Fibroblast of the aortic adventitia (primary cell): ENCODE measurements around the gene RBM43. TPM values are rescaled to one million over a fixed set of nuclear protein-coding genes. Genes with fewer than 3 reads are reported as not detected.

Source experiments
- DNase-seq: peaks from one replicate; pipeline ENCODE4 v3.0.0-alpha.2; 2010; ENCODE audit warnings: low read depth
- H3K4me3 ChIP-seq: 2 replicates; pipeline ENCODE4 v1.5.1; 2011; ENCODE audit warnings: low read depth, mild to moderate bottlenecking, control low read depth, low read length, moderate library complexity
- CTCF ChIP-seq: IDR thresholded peaks from 2 replicates; pipeline ENCODE4 v1.5.1; 2011; ENCODE audit warnings: mild to moderate bottlenecking, low read length, control low read depth, inconsistent platforms; ENCODE audit not compliant: insufficient read depth
- total RNA-seq: library from RNA; depleted of rRNA; stranded (reverse); fragments of >200 nt; gene quantifications from 2 replicates; pipeline ENCODE4 v1.2.3, GENCODE V29; 2012; ENCODE audit warnings: low replicate concordance

Gene RBM43
- total RNA-seq, 1 donor: 14.3 TPM

GRCh38 chr2:151268085-151268484 lies 6.4 kb upstream of the RBM43 start:
- DNase-seq: no peak
- H3K4me3 ChIP-seq: no peak overlapping the region
- no peak for TF ChIP-seq CTCF

GRCh38 chr2:151267537-151267936 lies 5.9 kb upstream of the RBM43 start:
- DNase-seq: no peak
- TF ChIP-seq CTCF: no peak

GRCh38 chr2:151265991-151266390 lies 4.3 kb upstream of the RBM43 start:
- H3K4me3 ChIP-seq: no peak overlapping the region
- no peak for DNase-seq
- no peak for TF ChIP-seq CTCF

More at GRCh38 chr2:151267537-151267936, 5.9 kb upstream of the RBM43 start:
- H3K4me3 ChIP-seq: no peak overlapping the region

DNA sequence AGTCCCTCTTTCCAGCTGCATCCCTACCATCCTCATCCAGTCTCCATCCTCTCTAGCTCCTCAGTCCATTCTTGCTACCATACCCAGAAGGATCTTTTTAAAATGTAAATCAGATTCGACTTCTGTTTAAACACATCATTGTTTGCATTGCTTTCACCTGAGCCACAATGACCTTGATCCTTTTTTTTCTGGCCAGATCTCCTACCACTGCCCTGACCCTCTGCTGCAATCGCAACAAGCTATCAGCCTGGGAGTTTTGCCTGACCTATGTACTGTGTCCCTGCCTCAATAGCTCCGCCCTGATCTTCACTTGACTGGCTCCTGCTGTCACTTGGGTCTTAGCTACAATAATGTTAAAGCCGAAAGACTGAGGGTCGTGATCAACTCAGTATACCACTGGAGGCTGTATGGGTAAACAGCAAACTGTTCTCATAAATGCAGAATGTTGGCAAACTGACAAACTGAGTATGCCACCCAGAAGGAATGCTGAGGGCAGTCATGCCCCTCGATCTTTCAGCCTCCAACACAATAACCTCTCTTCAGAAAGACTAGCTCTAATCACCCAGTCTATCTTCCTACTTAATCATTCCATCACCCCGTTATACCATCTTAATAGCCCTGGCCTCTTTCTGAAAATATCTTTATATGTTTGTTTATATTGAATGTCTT lies 2.6 kb upstream of the RBM43 start:
- TF ChIP-seq CTCF: no peak
- no peak for DNase-seq
- H3K4me3 ChIP-seq: no peak overlapping the region

DNA sequence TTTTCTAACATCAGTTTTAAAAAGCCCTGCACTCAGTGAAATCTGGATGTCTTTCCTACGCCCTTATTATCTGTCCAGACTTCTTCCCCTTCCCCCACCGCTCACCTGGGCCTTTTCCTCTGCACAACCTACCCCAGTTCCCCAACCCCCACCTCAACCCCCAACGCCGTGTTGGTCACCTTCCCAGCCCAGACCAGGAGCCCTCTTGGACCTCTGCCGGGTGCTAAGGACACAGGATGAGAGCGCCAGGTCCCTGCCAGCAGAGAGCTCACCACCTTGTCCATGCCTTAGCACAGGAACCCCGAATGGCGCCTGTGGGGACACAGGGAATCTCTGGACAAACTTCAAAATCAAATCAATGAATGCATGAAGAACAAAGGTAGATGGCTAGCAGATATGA lies 966 bp upstream of the RBM43 start:
- TF ChIP-seq CTCF: no peak

DNA sequence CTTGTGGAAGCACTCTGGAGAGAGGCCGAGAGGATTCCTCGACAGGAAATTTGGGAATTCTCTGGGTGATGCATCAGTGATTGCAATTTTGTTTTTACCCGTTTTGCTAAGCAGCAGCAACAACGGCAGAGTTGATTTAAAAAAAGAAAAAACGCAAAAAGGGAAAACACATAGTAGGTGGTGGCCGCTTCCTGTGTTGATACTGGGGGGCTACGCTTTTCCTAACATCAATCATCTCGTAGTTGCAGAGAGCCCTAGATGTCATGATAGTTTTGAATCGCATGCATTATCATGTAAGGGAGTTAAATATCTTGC lies 271 bp upstream of the RBM43 start:
- no peak for DNase-seq
- TF ChIP-seq CTCF: no peak
- peak overlapping the region; percentile 91 for H3K4me3 ChIP-seq

More for the DNA sequence above, 966 bp upstream of the RBM43 start:
- DNase-seq: no peak
- H3K4me3 ChIP-seq: no peak overlapping the region

DNA sequence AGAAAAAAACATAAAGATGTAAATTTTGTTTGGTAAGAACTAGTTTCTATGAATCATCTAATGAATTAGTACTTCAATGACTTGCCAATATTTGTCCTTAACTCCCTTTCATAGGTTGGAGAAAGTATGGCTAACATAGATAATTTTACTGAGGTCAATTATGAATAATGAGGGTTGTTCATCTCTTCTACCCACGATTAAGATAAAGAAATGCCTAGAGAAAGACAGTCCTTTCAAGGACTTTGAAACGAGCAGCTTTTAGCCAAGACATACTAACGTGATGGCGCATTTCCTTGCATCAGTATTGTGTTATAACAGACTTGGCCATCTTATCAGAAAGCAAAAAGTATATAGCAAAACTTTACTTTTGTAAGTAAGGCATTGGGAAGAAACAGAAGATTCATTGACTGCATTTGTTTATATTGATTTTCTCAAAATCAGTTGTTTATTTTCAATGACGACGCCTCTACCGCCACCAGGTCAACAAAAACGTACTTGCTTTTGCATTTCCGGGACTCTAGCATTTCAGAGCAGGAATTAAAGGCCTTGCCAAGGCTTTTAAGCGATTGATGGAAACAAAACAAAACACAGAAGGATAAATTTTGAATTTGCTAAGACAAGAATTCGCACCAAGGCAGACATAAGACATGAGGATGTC lies 961 bp downstream of the RBM43 start:
- peak overlapping the region; percentile 91 for H3K4me3 ChIP-seq
- TF ChIP-seq CTCF: no peak
- DNase-seq: peak; percentile 77
